SK-N-SH (cell line): ENCODE measurements around the gene KLF15. TPM values are rescaled to one million over a fixed set of nuclear protein-coding genes. Genes with fewer than 3 reads are reported as not detected.

Experiments used
- CTCF ChIA-PET: fragments of 300-600, 350-600 bp; formaldehyde crosslinking; extraction: SDS; loops from one replicate; lab custom pipeline; 2021; lab: Yijun Ruan, JAX
- POLR2A ChIA-PET: fragments of 350-600 bp; sonication (Branson Sonifier 250); formaldehyde crosslinking; extraction: SDS; loops from one replicate; lab custom pipeline; 2020; ENCODE audit warnings: antibody characterized with exemption, inconsistent platforms; lab: Yijun Ruan, JAX
- DNase-seq: peaks from one replicate; pipeline ENCODE4 v3.0.0; 2012
- H2AFZ ChIP-seq: fragments of 200-600 bp; sonication (generic); 2 replicates; pipeline ENCODE4 v1.8.1; 2016; ENCODE audit warnings: antibody characterized with exemption, mild to moderate bottlenecking, low read depth
- H3F3A ChIP-seq: fragments of 200-600 bp; sonication (generic); replicated peaks from 2 replicates; pipeline ENCODE3; 2016; ENCODE audit warnings: antibody characterized with exemption, mild to moderate bottlenecking; ENCODE audit not compliant: insufficient read depth
- H3K27ac ChIP-seq, 2 experiments: fragments of 200-500 bp in 1 of 2; fragments of 200-600 bp in 1 of 2; sonication (Bioruptor generic) in 1 of 2; sonication (generic), shearing (Covaris generic) in 1 of 2; 2 replicates each; pipeline versions ENCODE4 v1.5.1 to v1.6.1; 2014 to 2016; ENCODE audit warnings: low read depth in 2 of 2, inconsistent platforms in 1 of 2, low read length in 1 of 2, mild to moderate bottlenecking in 1 of 2, mixed read lengths in 1 of 2
- H3K27me3 ChIP-seq: fragments of 200-600 bp; sonication (generic), shearing (Covaris generic); 2 replicates; pipeline ENCODE4 v1.6.1; 2016; ENCODE audit warnings: mixed run types; ENCODE audit not compliant: insufficient read depth
- H3K36me3 ChIP-seq, 2 experiments: fragments of 200-500 bp in 1 of 2; fragments of 200-600 bp in 1 of 2; sonication (Bioruptor generic) in 1 of 2; sonication (generic) in 1 of 2; replicated peaks in 1 of 2; 2 replicates each; pipeline versions ENCODE3 to v1.5.1; 2014 to 2016; ENCODE audit warnings: low read length in 1 of 2, mild to moderate bottlenecking in 1 of 2; ENCODE audit not compliant: insufficient read depth in 2 of 2, control insufficient read depth in 1 of 2
- H3K4me1 ChIP-seq, 2 experiments: fragments of 200-500 bp in 1 of 2; fragments of 200-600 bp in 1 of 2; sonication (Bioruptor generic) in 1 of 2; sonication (generic), shearing (Covaris generic) in 1 of 2; 2 replicates each; pipeline versions ENCODE4 v1.5.1 to v1.6.1; 2014 to 2016; ENCODE audit warnings: low read depth in 1 of 2, low read length in 1 of 2, mixed run types in 1 of 2; ENCODE audit not compliant: insufficient read depth in 2 of 2, control insufficient read depth in 1 of 2
- H3K4me2 ChIP-seq: fragments of 200-600 bp; sonication (generic), shearing (Covaris generic); 2 replicates; pipeline ENCODE4 v1.6.1; 2017; ENCODE audit warnings: mixed run types
- H3K4me3 ChIP-seq, 2 experiments: fragments of 200-500 bp in 1 of 2; fragments of 200-600 bp in 1 of 2; sonication (Bioruptor generic) in 1 of 2; sonication (generic), shearing (Covaris generic) in 1 of 2; 2 replicates each; pipeline versions ENCODE4 v1.5.1 to v1.8.1; 2014 to 2016; ENCODE audit warnings: low read depth in 2 of 2, inconsistent platforms in 1 of 2, low read length in 1 of 2, mild to moderate bottlenecking in 1 of 2, mixed read lengths in 1 of 2, moderate library complexity in 1 of 2
- H3K79me2 ChIP-seq: fragments of 200-600 bp; sonication (generic); 2 replicates; pipeline ENCODE4 v1.8.1; 2017; ENCODE audit warnings: mild to moderate bottlenecking; ENCODE audit not compliant: insufficient read depth
- H3K9ac ChIP-seq: fragments of 200-600 bp; sonication (generic); 2 replicates; pipeline ENCODE4 v1.6.1; 2017; ENCODE audit warnings: mixed run types
- H3K9me2 ChIP-seq: fragments of 200-600 bp; sonication (generic); 2 replicates; pipeline ENCODE4 v1.6.1; 2017; ENCODE audit warnings: mixed run types
- H3K9me3 ChIP-seq: fragments of 200-600 bp; sonication (generic); 2 replicates; pipeline ENCODE4 v1.6.1; 2017; ENCODE audit warnings: mixed run types, mild to moderate bottlenecking, moderate library complexity
- H4K20me1 ChIP-seq: fragments of 200-600 bp; sonication (generic); 2 replicates; pipeline ENCODE4 v1.6.1; 2017; ENCODE audit warnings: mild to moderate bottlenecking, mixed run types; ENCODE audit not compliant: insufficient read depth
- EP300 ChIP-seq, 2 experiments: IDR thresholded peaks; 2 replicates each; pipeline versions ENCODE4 v1.4.0 to v1.6.1; 2012; ENCODE audit warnings: borderline replicate concordance in 1 of 2, low read depth in 1 of 2, low read length in 1 of 2
- FOSL2 ChIP-seq: IDR thresholded peaks from 2 replicates; pipeline ENCODE4 v1.4.0; 2012; ENCODE audit warnings: low read depth, mild to moderate bottlenecking, moderate library complexity, borderline replicate concordance
- GABPA ChIP-seq: IDR thresholded peaks from 2 replicates; pipeline ENCODE4 v1.4.0; 2012; ENCODE audit warnings: low read depth, mild to moderate bottlenecking
- IRF3 ChIP-seq: fragments of 150-350 bp; IDR thresholded peaks from 2 replicates; pipeline ENCODE4 v1.6.1; 2016; ENCODE audit warnings: mild to moderate bottlenecking, low read depth, low read length
- MAX ChIP-seq: IDR thresholded peaks from 2 replicates; pipeline ENCODE4 v1.4.0; 2012; ENCODE audit warnings: low read depth
- MEF2A ChIP-seq: IDR thresholded peaks from 2 replicates; pipeline ENCODE4 v1.4.0; 2012; ENCODE audit warnings: low read depth, borderline replicate concordance
- NRF1 ChIP-seq: IDR thresholded peaks from 2 replicates; pipeline ENCODE4 v1.6.1; 2012; ENCODE audit warnings: low read depth, mild to moderate bottlenecking, low read length
- PBX3 ChIP-seq: IDR thresholded peaks from 2 replicates; pipeline ENCODE4; 2012
- POLR2AphosphoS5 ChIP-seq: IDR thresholded peaks from 2 replicates; pipeline ENCODE4 v1.6.1; 2012; ENCODE audit warnings: low read depth, low read length
- RCOR1 ChIP-seq: fragments of 150-350 bp; IDR thresholded peaks from 2 replicates; pipeline ENCODE4 v1.6.1; 2017; ENCODE audit warnings: antibody characterized with exemption, low read length
- SMC3 ChIP-seq: IDR thresholded peaks from 2 replicates; pipeline ENCODE4 v1.6.1; 2012; ENCODE audit warnings: low read depth, low read length, improper control_type of control experiment
- TAF1 ChIP-seq: IDR thresholded peaks from 2 replicates; pipeline ENCODE4 v1.6.1; 2012; ENCODE audit warnings: low read depth, mild to moderate bottlenecking, low read length, moderate library complexity, borderline replicate concordance
- TCF12 ChIP-seq: IDR thresholded peaks from 2 replicates; pipeline ENCODE4 v1.4.0; 2012
- YY1 ChIP-seq: IDR thresholded peaks from 2 replicates; pipeline ENCODE4 v1.4.0; 2012; ENCODE audit warnings: low read depth, mild to moderate bottlenecking
- WGBS: methylation state at CpG from one replicate; pipeline ENCODE4 v1.1.6; 2017; ENCODE audit warnings: low lambda C conversion rate; 5-methylcytosine and 5-hydroxymethylcytosine counted together
- polyA plus RNA-seq, 3 experiments: library from polyadenylated mRNA; depleted of rRNA; stranded (reverse); fragments of >200 nt; gene quantifications; 2 replicates each; pipeline ENCODE4 v1.2.3, GENCODE V29; 2012

KLF15 gene
- polyA plus RNA-seq, 1 of the 3 experiments (the other 2 are of a cell fraction), result 0.28 TPM

GRCh38 chr3:126309861-126310655, 47.1 kb downstream of the KLF15 start:
- H3K9me2 ChIP-seq, result no peaks in the 10 kb centered on the region
- ChIA-PET CTCF (no interaction called here), POLR2A (no interaction called here)
- H3K4me2 ChIP-seq, result no peak overlapping the region
- no peaks in the 10 kb centered on the region for H3K4me1 ChIP-seq
- no peaks in the 10 kb centered on the region for H3F3A ChIP-seq
- H3K27me3 ChIP-seq, result no peaks in the 10 kb centered on the region
- TF ChIP-seq RCOR1, result no peak
- TF ChIP-seq FOSL2, result no peak
- no peak for TF ChIP-seq PBX3
- TF ChIP-seq MEF2A, result no peak
- no peak for TF ChIP-seq NRF1
- TF ChIP-seq TAF1, result no peak
- no peak for TF ChIP-seq EP300 (IDR thresholded peaks at IDR 0.05; ENCODE audit: borderline replicate concordance in 1 of 2, low read depth in 1 of 2, low read length in 1 of 2)
- TF ChIP-seq SMC3, result no peak
- no peak for TF ChIP-seq YY1
- no peak for TF ChIP-seq TCF12
- DNase-seq, result no peak
- no peak overlapping the region for H2AFZ ChIP-seq
- no peaks in the 10 kb centered on the region for H4K20me1 ChIP-seq
- no peak overlapping the region for H3K9ac ChIP-seq
- no peak overlapping the region for H3K27ac ChIP-seq
- H3K4me3 ChIP-seq, result no peak overlapping the region
- 63% methylated on average over 10 of the region's 12 CpGs for WGBS
- no peaks in the 10 kb centered on the region for H3K36me3 ChIP-seq
- H3K9me3 ChIP-seq, result no peaks in the 10 kb centered on the region
- no peaks in the 10 kb centered on the region for H3K79me2 ChIP-seq

- Histone ChIP-seq H3K79me2 (no peaks in the 10 kb centered on the region), H4K20me1 (no peaks in the 10 kb centered on the region), H2AFZ (no peak overlapping the region), H3F3A (no peaks in the 10 kb centered on the region), H3K27ac (no peak overlapping the region), H3K27me3 (no peaks in the 10 kb centered on the region), H3K9me2 (no peaks in the 10 kb centered on the region), H3K4me1 (no peaks in the 10 kb centered on the region), H3K9ac (no peak overlapping the region), H3K9me3 (no peaks in the 10 kb centered on the region), H3K4me2 (no peak overlapping the region), H3K4me3 (no peak overlapping the region), H3K36me3 (no peaks in the 10 kb centered on the region)
- 65% methylated on average over 11 of the region's 11 CpGs for WGBS
- ChIA-PET CTCF (no interaction called here), POLR2A (no interaction called here)
- no peak for DNase-seq
- TF ChIP-seq IRF3, result no peak
- TF ChIP-seq POLR2AphosphoS5, result no peak
- TF ChIP-seq EP300 (IDR thresholded peaks at IDR 0.05; ENCODE audit: borderline replicate concordance in 1 of 2, low read depth in 1 of 2, low read length in 1 of 2), result no peak
- no peak for TF ChIP-seq MAX
- TF ChIP-seq MEF2A, result no peak
- no peak for TF ChIP-seq GABPA
Measured at GRCh38 chr3:126309165-126309564, 48.0 kb downstream of the KLF15 start.
